ENCODE measurements around the gene PARP1. TPM values are rescaled to one million over a fixed set of nuclear protein-coding genes. Genes with fewer than 3 reads are reported as not detected.

The PARP1 gene
- total and polyA plus RNA-seq, 2 donors from 2014 or later: 37.9 to 71.1 TPM

DNA sequence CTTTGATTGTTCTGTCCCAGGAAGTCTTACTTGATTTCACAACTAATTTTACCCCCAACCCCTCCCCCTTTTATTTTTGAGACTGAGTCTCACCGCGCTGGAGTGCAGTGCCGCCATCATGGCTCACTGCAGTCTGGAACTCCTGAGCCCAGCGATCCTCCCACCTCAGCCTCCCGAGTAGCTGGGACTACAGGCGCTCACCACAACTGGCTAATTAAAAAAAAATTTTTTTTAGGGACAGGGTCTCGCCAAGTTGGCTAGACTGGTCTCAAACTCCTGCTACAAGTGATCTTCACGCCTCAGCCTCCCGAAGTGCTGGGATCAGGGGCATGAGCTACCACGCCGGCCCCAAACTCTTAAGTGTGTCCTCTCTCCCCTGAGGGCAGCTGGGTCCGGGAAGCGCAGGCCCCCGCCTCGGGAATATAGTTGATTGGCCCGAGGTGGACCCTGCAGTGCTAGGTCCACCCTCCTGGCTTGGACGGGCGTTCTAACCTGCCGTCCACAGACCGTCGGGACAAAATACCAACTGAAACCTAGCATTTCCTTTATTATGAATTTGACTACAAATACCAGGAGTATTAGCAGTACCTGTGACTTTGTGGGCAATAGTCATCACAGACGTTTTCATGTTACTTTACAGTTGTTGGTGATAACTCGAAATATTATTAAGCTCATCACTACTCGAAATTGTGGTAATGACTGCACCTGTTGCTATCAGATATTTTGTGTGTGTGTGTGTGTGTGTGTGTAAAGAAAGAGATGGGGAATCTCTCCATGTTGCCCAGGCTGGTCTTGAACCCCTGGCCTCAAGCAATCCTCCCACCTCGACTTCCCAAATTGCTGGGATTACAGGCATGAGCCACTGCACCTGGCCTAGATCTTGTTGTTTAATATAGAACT lies 642 bp upstream of the PARP1 start:
- FAIRE-seq: no peak
- H3K9ac ChIP-seq (ENCODE audit: low read length in 3 of 3): no peak overlapping the region
- H3K27me3 ChIP-seq (ENCODE audit: control insufficient read depth, insufficient read depth, low read length): no peaks in the 10 kb centered on the region
- TF ChIP-seq CTCF (IDR thresholded peaks at IDR 0.05; ENCODE audit: borderline replicate concordance, extremely low read depth, insufficient read depth): no peak
- H3K27ac ChIP-seq (ENCODE audit: low read depth in 2 of 2, low read length in 2 of 2): no peak overlapping the region
- H3K4me1 ChIP-seq (ENCODE audit: control insufficient read depth in 2 of 3, insufficient read depth in 2 of 3, low read depth in 1 of 3, low read length in 3 of 3): peaks cover 6 to 16% (median 9%) of the 10 kb centered on the region in 3 donors
- intact Hi-C loops (cut with DNase I): no loop called here
- DNase-seq: peak in 2 of 5 donors; percentile 70 to 82
- H3K9me3 ChIP-seq (ENCODE audit: control insufficient read depth in 2 of 3, insufficient read depth in 1 of 3, low read length in 3 of 3): no peaks in the 10 kb centered on the region
- peak overlapping the region; percentile 38 to 55 (median 40) for H3K4me3 ChIP-seq (ENCODE audit: low read length in 3 of 3)
- H3K36me3 ChIP-seq (ENCODE audit: control insufficient read depth in 2 of 3, insufficient read depth in 3 of 3, low read length in 3 of 3): no peaks in the 10 kb centered on the region

GRCh38 chr1:226407199-226407496 lies 745 bp downstream of the PARP1 start:
- no peaks in the 10 kb centered on the region for H3K9me3 ChIP-seq (ENCODE audit: control insufficient read depth in 2 of 3, insufficient read depth in 1 of 3, low read length in 3 of 3)
- DNase-seq: no peak
- no peak for TF ChIP-seq CTCF (IDR thresholded peaks at IDR 0.05; ENCODE audit: borderline replicate concordance, extremely low read depth, insufficient read depth)
- FAIRE-seq: no peak
- peak overlapping the region in 2 of 3 donors; percentile 63 to 75 for H3K9ac ChIP-seq (ENCODE audit: low read length in 3 of 3)
- H3K36me3 ChIP-seq (ENCODE audit: control insufficient read depth in 2 of 3, insufficient read depth in 3 of 3, low read length in 3 of 3): no peaks in the 10 kb centered on the region
- H3K27ac ChIP-seq (ENCODE audit: low read depth in 2 of 2, low read length in 2 of 2): peak overlapping the region; percentile 52 to 71
- no peaks in the 10 kb centered on the region for H3K27me3 ChIP-seq (ENCODE audit: control insufficient read depth, insufficient read depth, low read length)
- H3K4me3 ChIP-seq (ENCODE audit: low read length in 3 of 3): peak overlapping the region; percentile 75 to 88 (median 81)
- intact Hi-C loops (cut with DNase I): no loop called here
- peaks cover 6 to 16% (median 9%) of the 10 kb centered on the region in 3 donors for H3K4me1 ChIP-seq (ENCODE audit: control insufficient read depth in 2 of 3, insufficient read depth in 2 of 3, low read depth in 1 of 3, low read length in 3 of 3)

GRCh38 chr1:226406401-226406881 lies 1.5 kb downstream of the PARP1 start:
- no peak for DNase-seq
- no peak for FAIRE-seq
- no peaks in the 10 kb centered on the region for H3K27me3 ChIP-seq (ENCODE audit: control insufficient read depth, insufficient read depth, low read length)
- H3K4me1 ChIP-seq (ENCODE audit: control insufficient read depth in 2 of 3, insufficient read depth in 2 of 3, low read depth in 1 of 3, low read length in 3 of 3): peaks cover 6 to 16% (median 9%) of the 10 kb centered on the region in 3 donors
- H3K27ac ChIP-seq (ENCODE audit: low read depth in 2 of 2, low read length in 2 of 2): no peak overlapping the region
- intact Hi-C loops (cut with DNase I): no loop called here
- no peak for TF ChIP-seq CTCF (IDR thresholded peaks at IDR 0.05; ENCODE audit: borderline replicate concordance, extremely low read depth, insufficient read depth)
- H3K9me3 ChIP-seq (ENCODE audit: control insufficient read depth in 2 of 3, insufficient read depth in 1 of 3, low read length in 3 of 3): no peaks in the 10 kb centered on the region
- H3K4me3 ChIP-seq (ENCODE audit: low read length in 3 of 3): peak overlapping the region; percentile 75 to 88 (median 81)
- peaks cover 0 to 1% (median 0%) of the 10 kb centered on the region in 3 donors for H3K36me3 ChIP-seq (ENCODE audit: control insufficient read depth in 2 of 3, insufficient read depth in 3 of 3, low read length in 3 of 3)
- peak overlapping the region; percentile 30 to 75 (median 48) for H3K9ac ChIP-seq (ENCODE audit: low read length in 3 of 3)

All from kidney (tissue), 14 donors.